Neutrophil (primary cell): ENCODE measurements around the gene RBMS3.

Source experiments
- H3K27ac ChIP-seq: fragments of 200-600 bp; sonication (generic); 2 replicates; pipeline ENCODE4 v1.5.1; 2016; ENCODE audit warnings: mild to moderate bottlenecking, moderate library complexity
- H3K27me3 ChIP-seq: fragments of 200-600 bp; sonication (generic); 2 replicates; pipeline ENCODE4 v1.6.0; 2016; ENCODE audit warnings: mild to moderate bottlenecking
- H3K36me3 ChIP-seq: fragments of 200-600 bp; sonication (generic); 2 replicates; pipeline ENCODE4 v1.5.1; 2017
- H3K4me1 ChIP-seq, 2 experiments: fragments of 200-600 bp in 1 of 2; sonication (generic) in 1 of 2; 1 replicate in 1 of 2; 2 replicates in 1 of 2; pipeline versions ENCODE4 v1.5.1 to v1.6.1; 2013 to 2016; ENCODE audit warnings: low read depth in 1 of 2, low read length in 1 of 2, mild to moderate bottlenecking in 1 of 2, moderate library complexity in 1 of 2; ENCODE audit not compliant: control insufficient read depth in 1 of 2, insufficient read depth in 1 of 2
- H3K4me3 ChIP-seq, 2 experiments: fragments of 200-600 bp in 1 of 2; sonication (generic) in 1 of 2; 1 replicate in 1 of 2; 2 replicates in 1 of 2; pipeline ENCODE4 v1.5.1; 2013 to 2016; ENCODE audit warnings: low read depth in 1 of 2, low read length in 1 of 2, mild to moderate bottlenecking in 1 of 2, moderate library complexity in 1 of 2
- H3K9me3 ChIP-seq: fragments of 200-600 bp; sonication (generic); 2 replicates; pipeline ENCODE4 v1.5.1; 2016
- TF ChIP-seq, protein P1 (sequence below): fragments of 200-600 bp; sonication (generic); IDR thresholded peaks from 2 replicates; pipeline ENCODE4 v1.5.1; 2016; ENCODE audit warnings: antibody characterized with exemption

RBMS3 gene

DNA sequence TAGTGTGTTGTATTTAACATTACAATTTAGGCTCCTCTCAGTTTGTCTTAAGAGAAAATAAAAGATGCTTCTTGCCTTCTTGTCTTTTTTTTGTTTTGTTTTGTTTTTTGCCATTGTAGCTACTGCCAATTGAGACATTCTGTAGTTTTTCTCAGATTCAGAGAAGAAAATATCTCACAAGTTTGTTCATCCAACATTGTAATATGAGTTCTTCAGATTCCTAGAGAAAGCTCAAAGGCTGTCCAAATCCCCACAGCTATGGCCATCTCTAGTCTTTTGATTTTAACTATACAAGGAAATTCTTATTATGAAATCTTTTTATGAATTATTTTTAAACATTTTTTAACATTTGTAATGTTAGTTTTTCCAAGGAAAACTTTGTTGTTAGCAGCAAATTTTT lies 264.7 kb downstream of the RBMS3 start:
- Histone ChIP-seq H3K27ac (no peak overlapping the region), H3K9me3 (no peaks in the 10 kb centered on the region), H3K27me3 (no peaks in the 10 kb centered on the region), H3K36me3 (no peaks in the 10 kb centered on the region), H3K4me1 (no peaks in the 10 kb centered on the region), H3K4me3 (no peak overlapping the region)
- TF ChIP-seq, protein P1, sequence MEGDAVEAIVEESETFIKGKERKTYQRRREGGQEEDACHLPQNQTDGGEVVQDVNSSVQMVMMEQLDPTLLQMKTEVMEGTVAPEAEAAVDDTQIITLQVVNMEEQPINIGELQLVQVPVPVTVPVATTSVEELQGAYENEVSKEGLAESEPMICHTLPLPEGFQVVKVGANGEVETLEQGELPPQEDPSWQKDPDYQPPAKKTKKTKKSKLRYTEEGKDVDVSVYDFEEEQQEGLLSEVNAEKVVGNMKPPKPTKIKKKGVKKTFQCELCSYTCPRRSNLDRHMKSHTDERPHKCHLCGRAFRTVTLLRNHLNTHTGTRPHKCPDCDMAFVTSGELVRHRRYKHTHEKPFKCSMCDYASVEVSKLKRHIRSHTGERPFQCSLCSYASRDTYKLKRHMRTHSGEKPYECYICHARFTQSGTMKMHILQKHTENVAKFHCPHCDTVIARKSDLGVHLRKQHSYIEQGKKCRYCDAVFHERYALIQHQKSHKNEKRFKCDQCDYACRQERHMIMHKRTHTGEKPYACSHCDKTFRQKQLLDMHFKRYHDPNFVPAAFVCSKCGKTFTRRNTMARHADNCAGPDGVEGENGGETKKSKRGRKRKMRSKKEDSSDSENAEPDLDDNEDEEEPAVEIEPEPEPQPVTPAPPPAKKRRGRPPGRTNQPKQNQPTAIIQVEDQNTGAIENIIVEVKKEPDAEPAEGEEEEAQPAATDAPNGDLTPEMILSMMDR = no peak

DNA sequence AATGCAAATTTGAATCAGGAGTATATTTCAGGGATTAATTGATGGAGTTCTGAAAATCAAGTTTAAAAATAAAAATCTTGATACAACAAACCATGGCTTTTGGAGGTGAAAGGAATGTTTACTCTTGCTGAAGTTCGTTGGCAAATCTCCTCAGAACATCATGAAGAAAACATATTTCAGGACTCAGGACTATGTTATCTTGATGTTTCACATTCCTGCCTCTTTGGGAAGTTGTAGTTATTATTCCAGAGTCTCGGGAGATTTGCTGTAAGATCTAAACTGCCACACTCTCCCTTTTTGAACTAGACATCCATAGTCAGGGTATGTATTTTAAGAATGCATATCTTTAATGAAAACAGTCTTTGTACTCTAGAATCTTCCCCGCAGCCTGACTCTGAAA lies 271.2 kb downstream of the RBMS3 start:
- Histone ChIP-seq H3K4me3 (no peak overlapping the region), H3K27me3 (no peaks in the 10 kb centered on the region), H3K36me3 (no peaks in the 10 kb centered on the region), H3K27ac (no peak overlapping the region), H3K9me3 (no peaks in the 10 kb centered on the region), H3K4me1 (no peaks in the 10 kb centered on the region)
- TF ChIP-seq, protein P1 = no peak

DNA sequence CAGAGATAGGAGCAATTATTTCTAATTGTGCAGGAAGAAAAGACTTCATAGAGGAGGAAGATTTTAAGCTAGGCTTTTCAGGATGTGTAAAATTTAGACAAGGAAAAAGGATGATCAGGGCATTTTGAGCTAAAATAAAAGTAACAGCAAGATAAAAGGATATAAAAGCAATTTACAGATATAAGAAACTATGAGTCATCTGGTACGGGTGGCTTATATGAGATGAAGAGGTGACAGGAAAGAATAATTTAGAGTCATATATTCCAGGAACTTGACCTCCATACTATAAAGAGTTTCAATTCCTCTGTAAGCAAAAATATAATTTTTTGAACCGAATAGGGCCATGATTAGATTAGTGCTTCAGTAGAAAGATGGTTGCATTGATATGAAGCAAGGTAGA lies 273.7 kb downstream of the RBMS3 start:
- Histone ChIP-seq H3K9me3 (no peaks in the 10 kb centered on the region), H3K27ac (no peak overlapping the region), H3K36me3 (no peaks in the 10 kb centered on the region), H3K27me3 (no peaks in the 10 kb centered on the region), H3K4me1 (no peaks in the 10 kb centered on the region), H3K4me3 (no peak overlapping the region)
- TF ChIP-seq, protein P1 = no peak

DNA sequence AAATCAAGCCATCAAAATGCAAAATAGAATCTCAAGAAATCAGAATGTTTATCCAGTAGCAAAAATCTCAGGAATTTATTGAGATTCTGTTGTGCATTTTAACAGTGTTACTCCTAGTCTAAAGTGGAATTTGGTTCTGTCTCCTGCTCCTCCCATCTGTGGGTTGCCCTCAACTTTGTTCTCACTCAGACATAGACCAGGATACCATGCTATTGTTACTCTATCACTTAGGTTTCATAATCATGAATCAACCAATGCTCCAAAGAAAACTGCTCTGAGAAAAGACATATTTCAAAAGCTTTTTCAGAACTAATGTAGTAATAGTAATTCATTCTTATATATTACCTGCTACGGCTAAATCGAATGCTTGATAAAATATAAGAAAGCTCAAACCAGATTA lies 274.7 kb downstream of the RBMS3 start:
- Histone ChIP-seq H3K4me3 (no peak overlapping the region), H3K4me1 (no peaks in the 10 kb centered on the region), H3K9me3 (no peaks in the 10 kb centered on the region), H3K27ac (no peak overlapping the region), H3K27me3 (no peaks in the 10 kb centered on the region), H3K36me3 (no peaks in the 10 kb centered on the region)
- TF ChIP-seq, protein P1 = no peak

DNA sequence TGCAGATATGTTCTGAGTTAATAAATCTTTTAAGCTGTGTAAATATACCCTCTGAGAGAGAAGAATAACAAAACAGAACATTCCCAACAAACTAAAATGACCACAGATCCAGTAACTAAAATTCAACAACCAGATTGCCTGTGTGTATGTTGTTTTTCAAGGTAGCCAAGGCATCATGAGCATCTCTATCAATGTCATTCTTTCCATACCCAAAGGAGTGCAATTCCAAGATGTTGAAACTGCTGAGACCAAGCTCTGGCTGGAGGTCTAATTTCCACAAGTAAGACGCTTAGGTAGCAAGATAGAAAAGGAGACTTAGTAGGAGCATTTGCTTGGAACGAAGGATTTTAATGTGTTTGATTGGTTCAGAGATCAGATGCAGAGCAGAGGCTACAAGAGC lies 276.3 kb downstream of the RBMS3 start:
- Histone ChIP-seq H3K4me1 (no peaks in the 10 kb centered on the region), H3K9me3 (no peaks in the 10 kb centered on the region), H3K27me3 (no peaks in the 10 kb centered on the region), H3K36me3 (no peaks in the 10 kb centered on the region), H3K4me3 (no peak overlapping the region), H3K27ac (no peak overlapping the region)
- TF ChIP-seq, protein P1 = no peak

DNA sequence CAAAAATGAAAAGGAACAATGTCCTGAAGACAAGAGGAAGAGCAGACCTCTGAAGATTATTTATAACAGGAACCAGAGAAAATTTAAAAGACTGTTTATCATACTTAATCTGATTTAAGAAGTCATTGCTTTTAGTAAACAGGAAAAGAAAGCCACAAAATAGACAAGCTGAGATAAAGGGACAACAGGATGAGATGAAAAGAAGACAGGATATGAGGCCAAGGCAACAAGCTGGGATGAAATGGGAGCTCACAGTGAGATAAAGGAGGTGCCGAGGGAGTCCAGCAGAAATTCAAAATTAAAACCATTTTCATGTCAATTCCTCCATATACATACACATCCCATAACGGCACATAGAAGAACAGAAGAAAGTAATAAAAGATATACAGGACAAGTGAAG lies 277.0 kb downstream of the RBMS3 start:
- H3K27ac ChIP-seq = no peak overlapping the region
- no peak overlapping the region for H3K4me3 ChIP-seq
- H3K9me3 ChIP-seq = no peaks in the 10 kb centered on the region
- H3K4me1 ChIP-seq = no peaks in the 10 kb centered on the region
- H3K36me3 ChIP-seq = no peaks in the 10 kb centered on the region
- TF ChIP-seq, protein P1 = no peak
- H3K27me3 ChIP-seq = no peaks in the 10 kb centered on the region
